HG03045 (cell line): ENCODE results near the gene PEX3.
"Not testable (repeated sequence)": the region's sequence is repeated elsewhere in the genome, so short reads cannot be mapped to it uniquely, and the experiment has no call there.

Source experiments
- ATAC-seq: cut with Tn5 transposase; IDR thresholded peaks from one replicate; pipeline ENCODE4 v1.9.1; 2021; ENCODE audit warnings: mild to moderate bottlenecking, moderate library complexity; ENCODE audit not compliant: unreplicated experiment

Gene PEX3

DNA sequence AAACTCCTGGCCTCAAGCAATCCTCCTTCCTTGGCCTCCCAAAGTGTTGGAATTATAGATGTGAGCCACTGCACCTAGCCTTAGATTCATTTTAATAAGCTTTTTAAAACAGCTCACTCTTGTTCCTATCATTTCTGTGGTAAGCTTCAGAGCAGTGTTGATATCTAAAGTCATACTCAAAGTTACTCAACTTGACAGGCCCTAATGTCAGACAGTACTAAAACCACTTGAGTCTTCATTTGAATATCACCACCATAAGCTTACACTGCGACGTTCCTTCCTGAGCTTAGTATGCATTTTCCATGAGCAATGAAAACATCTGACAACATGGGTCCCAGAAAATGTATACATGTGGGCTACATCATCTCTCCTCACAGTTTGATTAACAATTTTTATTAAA is 54.9 kb downstream of the PEX3 start:
- no peak for ATAC-seq

DNA sequence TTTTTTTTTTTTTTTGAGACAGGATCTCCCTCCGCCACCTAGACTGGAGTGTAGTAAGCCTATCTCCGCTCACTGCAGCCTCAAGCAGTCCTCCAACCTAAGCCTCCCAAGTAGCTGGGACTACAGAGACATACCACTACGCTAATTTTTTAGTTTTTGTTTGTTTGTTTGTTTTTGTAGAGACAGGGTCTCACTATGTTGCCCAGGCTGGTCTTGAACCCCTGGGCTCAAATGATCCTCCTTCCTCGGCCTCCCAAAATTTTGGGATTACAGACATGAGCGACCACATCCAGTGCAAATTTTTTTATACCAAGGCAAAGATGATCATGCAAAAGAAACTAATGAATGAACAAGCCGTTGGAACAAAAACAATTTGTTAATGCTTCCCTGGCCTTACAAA is 55.6 kb downstream of the PEX3 start:
- no peak for ATAC-seq

DNA sequence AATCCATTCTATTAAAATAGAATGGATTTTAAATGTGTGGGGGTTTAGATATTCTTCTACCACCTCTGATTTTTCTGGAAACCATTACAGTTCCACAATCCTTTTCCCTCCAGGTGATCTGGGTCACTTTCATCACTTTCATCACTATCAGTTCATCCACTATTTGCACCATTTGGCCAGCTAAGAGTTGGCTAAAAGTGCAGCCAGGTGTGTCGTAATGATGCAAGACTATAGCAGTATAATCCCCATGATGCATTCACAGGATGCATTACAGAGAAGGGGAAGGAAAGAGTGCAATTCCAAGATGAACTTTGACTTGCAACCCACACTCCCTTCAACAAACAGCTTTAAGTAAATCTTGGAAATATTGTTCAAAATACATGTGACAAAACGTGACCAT is 56.0 kb downstream of the PEX3 start:
- ATAC-seq: no peak

DNA sequence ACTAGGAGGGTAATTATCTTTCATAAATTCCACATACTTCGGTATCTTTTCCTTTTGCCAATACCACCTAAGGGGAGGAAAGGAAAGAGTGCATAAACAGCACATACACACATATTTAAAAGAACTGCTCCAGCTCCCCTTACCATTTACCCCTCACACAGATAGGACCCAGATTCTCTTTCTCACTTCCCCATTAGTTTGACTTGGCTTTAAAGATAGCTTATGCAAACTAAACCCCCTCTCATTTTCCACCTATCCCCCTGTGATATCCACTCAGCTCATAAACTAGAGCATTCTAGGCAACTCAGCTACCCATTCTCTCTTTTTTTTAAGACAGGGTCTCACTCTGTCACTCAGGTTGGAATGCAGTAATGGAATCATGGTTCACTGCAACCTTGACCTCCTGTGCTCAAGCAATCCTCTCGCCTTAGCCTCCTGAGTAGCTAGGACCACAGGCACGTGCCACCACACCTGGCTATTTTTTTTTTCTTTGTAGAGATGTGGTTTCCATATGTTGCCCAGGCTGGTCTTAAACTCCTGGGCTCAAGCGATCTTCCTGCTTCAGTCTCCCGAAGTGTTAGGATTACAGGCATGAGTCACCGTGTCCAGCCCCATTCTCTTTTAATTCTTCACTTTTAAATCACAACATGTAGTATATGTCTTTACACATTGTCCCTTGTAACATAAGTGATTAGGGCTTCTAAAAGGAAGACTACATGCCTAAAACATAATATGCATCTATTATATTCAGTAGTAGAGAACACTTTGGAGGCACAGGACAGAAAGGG is 56.9 kb downstream of the PEX3 start:
- peak; percentile 31 for ATAC-seq

DNA sequence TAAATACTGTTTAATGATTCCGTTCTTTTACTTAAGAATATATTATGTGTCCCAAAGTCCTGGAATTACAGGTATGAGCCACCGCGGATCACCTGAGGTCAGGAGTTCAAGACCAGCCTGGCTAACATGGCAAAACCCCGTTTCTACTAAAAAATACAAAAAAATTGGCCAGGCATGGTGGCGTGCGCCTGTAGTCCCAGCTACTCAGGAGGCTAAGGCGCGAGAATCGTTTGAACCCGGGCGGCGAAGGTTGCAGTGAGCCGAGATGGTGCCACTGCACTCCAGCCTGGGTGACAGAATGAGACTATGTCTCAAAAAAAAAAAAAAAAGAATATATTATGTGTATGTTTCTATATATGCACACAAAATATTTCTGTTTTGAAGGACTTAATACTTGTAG is 59.7 kb downstream of the PEX3 start:
- not testable (repeated sequence) for ATAC-seq

DNA sequence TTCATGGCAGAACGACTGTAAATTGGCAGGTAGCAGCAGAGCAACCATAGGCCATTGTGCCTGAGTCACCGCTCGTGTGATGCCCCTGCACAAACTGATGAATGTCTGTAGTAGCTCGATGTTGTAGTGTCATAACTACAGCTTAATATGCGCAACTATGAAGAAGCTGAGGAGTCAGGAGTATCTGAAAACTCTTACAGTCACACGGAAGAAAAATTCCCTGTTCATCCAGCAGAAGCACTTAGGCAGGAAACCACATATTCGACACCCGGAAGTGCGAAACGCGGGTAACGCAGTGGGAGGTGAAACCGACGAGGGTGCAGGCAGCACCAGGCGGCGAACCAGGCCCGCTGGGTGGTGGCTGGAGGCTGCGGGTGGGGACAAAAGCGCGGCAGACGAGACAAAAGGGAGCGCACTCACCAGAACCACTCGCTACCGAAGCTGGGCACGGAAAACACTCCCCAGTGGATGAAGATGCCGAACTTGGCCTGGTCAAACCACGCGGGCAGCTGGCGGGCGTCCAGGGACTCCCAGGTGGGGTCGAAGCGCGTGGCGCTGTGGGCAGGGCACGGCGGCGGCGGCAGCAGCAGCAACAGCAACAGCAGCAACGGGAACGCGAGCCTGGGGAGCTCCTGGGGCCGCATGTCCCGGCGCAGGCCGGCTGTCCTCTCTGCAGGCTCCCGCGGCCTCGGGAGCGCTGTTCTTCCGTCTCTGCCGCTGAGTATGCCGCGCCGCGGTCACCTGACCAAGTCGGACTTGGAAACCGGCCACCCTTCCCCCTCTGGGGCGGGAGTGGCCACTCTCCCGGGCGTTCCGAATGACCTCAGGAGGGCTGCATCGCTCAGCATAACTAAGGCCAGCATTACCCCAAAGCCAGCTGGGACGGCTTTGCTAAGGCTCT is 60.6 kb downstream of the PEX3 start, which contains the start of gene FUCA2:
Gene FUCA2, minus strand, starts transcription at position 730 of the 901 bp plus-strand sequence. Its CDS starts 86 bp downstream, at position 644.
- peak; percentile 77 for ATAC-seq

DNA sequence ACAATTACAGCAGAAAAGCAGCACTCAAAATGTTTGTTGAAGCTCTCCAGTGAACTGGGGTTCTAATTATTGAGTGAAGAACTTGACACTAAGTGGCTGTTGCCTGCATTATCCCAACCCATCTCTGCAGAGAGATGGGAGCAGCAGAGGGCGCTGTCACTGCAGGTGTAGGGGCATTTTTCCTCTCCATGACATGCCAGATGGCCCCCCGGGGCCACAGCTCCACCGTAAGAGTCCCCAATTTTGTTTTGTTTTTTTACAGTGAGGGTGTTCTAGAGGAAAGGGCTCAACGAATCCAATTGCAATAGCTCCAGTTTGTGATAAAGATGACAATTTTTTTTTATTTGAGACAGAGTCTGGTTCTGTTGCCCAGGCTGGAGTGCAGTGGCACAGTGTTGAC is 62.8 kb downstream of the PEX3 start:
- no peak for ATAC-seq

DNA sequence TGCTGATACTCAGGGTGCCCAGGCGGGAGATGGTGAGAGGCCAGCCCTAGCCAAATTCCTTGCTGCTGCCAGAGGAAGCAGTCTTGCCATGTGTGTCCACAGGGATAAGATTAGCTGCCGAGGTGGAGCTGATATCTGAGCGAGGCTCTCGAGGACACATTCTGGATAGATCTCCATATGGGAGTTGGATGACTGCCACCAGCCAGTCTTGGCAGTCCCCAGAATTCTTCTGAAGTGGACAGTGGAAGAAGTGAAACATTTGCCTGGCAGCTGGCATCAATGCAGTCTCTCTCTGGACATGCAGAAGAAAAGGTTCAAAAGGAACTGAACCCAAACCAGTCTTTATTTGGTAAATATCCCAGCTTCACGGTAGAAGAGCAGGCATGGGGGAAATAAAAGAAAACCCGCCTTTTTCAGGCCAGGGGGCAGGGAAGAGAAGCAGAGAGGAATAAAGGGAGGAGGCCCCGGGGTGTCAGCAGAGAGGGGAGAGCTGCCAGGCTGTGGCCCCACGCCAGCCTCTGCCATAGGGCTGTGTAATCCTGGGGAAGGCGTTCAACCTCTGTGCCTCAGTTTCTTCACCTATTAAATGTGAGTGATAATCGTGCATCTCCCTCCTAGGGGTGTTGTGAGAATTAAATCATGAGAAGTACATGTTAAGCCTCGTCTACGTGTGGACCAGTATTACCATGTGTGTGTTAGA is 64.6 kb downstream of the PEX3 start:
- ATAC-seq: no peak

DNA sequence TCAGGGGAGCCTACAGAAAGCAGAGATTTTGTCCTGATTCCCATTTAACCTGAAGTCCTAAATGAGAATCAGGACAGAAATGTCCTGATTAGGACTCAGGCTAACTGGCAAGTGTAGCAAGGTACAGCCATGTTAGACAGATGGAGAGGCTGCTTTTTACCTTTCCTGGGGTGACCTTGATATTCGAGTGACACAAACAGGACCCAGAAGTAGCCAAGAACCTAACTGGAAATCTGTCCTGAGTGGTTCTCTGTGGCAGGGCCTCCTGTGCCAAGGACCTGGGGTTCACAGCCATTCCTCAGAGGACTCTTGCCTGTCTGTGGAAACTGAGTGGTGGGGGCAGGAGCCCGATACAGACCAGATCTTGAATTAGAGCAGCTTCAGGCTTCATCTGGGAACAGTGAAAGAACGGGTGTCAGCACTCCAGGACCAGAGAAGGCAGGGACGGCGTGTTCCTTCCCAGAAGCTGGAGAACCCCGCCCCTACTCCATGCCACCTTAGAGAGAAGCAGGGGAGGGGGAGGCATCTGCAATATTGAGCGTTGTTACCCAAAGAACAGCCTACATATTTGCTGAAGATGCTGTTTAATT is 65.3 kb downstream of the PEX3 start:
- ATAC-seq: no peak

DNA sequence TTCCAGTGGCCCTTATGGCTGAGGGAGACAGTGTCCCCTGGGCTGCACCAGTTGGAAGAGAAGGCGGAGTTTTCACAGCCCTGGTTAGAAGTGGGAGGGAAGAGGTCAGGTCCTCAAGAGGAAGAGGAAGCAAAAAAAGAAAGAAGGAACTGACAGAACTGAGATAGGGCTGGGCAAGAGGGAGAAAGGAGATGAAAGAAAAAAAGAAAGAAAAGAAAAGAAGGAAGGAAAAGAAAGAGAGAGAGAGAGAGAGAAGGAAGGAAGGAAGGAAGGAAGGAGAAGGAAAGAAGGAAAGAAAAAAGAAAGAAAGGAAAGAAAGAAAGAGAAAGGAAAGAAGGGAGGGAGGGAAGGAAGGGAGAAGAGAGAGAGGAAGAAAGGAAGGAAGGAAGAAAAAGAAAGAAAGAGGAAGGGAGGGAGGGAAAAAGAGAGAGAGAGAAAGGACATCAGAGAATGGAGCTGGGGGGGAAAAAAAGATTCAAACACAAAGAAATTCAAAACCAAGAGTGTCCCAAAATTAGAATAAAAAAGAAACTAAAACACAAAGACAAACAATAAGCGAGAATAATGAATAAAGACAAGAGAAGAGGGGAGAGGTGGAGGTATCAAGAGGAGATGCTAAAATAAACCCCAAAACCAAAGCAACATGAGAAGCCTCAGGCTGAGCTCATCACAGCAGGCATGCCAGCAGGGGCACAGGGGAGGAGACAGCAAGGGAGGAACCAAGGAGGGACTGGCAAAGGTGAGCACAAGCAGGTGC is 66.3 kb downstream of the PEX3 start:
- ATAC-seq: no peak

DNA sequence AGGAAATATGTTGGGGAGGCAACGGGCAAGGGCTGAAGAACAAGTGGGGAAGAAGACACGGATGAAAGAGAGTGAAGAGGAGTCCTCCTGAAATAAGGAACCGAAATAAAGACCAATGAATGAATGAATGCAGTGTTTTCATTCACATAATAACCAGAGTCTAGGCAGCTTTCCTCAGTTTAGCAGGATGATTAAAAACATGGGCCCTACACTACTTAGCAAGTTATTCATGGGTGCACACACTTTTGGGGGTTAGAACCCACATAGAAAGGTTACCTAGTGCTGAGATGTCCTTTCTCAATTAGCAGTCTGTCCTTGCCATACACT is 66.8 kb downstream of the PEX3 start:
- no peak for ATAC-seq

DNA sequence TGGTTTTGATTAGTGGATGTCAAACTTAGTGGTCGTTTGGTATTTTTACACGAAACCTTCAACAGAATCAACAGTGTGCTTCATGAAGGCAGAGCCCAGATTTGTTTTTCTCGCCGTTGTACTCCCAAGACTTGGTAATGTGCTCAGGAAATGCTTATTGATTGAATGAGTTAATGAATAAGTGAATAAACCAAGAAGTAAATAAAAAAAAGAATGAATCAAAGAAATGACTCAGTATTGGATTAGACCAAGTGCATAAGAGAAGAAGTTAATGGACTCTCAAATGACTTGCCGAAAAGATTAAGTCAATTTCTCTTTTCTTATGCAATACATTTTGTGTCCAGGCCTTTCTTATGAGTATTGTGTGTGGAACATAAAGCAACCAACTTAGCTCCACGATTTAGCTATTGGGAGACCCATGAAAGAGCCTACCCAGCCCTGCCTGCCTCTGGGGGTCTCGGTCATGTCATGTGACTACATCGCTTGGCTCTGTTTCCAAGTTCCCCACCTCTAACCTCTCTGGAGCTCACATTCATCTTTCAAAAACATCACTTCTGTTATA is 71.5 kb downstream of the PEX3 start:
- no peak for ATAC-seq

DNA sequence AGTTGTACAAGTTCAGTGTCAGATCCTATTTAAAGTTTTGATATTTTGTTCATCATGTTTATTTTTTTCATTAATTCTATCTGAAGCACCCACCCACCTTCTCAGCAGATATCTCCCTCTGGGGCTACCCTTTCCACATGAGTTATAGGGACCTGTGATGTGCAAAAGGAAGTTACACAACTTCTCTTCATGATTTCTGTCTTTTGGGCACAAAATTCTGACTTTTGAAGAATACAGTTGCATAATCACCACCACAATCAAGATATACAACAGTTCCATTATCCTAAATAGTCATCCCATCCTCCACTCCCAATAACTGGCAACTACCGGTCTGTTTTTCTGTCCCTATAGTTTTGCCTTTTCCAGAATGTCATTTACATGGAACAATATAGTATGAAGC is 74.8 kb downstream of the PEX3 start:
- no peak for ATAC-seq

DNA sequence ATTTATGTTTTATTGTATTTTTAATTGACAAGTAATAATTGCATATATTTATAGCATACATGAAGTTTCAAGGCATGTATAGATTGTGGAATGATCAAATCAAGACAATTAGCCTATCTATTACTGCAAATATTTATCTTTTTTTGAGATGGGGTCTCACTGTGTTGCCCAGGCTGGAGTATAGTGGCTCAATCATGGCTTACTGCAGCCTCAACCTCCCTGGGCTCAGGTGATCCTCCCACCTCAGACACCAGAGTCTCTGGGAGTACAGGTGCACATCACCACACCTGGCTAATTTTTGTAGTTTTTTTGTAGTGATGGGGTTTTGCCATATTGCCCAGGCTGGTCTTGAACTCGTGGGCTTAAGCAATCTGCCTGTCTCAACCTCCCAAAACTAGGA is 77.1 kb downstream of the PEX3 start:
- no peak for ATAC-seq

DNA sequence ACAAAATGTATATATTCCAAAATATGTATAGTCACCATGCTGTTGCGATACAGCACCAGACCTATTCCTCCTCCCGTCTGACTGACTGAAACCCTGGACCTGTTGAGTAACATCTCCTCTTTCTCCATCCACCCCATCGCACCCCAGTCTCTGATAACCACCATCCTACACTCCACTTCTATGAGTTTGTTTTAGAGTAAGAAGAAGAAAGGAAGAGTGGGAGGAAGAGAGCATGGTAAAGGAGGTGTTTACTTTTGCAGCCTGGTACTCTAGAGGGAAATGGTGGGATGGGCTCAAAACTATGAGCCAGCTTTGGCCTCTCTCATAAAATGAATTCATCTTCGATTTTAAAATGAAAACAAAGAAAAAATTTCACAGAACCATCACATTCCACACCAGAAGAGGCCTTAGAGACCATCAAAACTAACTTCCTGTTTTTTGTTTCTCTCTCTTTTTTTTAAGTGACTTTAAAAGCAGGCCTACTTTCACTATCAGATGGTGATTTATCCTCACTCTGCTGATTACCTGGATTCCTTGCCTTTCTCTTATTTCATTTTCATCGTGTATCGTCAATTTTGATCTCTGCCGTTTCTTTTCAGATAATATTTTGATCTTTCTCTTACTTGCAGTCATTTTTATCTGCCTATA is 77.7 kb downstream of the PEX3 start:
- peak; percentile 71 for ATAC-seq

DNA sequence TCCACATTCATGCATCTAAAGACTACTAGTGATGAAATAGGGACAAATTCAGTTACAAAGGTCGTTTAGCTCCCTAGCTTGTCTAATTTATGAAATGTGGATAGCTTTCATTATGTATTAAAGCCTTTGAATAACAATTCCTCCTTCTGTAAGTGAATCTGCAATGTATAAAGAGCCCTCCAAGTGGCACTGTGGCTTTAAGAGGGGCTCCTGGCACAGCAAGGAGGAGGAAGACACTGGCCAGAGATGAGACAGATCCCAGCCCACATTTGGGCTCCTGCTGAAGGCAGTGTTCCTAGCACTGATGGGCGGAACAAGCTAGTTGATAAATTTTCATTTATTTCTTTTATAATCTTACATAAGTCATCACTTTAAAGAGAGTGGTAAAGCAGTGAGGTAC is 78.5 kb downstream of the PEX3 start:
- ATAC-seq: no peak

DNA sequence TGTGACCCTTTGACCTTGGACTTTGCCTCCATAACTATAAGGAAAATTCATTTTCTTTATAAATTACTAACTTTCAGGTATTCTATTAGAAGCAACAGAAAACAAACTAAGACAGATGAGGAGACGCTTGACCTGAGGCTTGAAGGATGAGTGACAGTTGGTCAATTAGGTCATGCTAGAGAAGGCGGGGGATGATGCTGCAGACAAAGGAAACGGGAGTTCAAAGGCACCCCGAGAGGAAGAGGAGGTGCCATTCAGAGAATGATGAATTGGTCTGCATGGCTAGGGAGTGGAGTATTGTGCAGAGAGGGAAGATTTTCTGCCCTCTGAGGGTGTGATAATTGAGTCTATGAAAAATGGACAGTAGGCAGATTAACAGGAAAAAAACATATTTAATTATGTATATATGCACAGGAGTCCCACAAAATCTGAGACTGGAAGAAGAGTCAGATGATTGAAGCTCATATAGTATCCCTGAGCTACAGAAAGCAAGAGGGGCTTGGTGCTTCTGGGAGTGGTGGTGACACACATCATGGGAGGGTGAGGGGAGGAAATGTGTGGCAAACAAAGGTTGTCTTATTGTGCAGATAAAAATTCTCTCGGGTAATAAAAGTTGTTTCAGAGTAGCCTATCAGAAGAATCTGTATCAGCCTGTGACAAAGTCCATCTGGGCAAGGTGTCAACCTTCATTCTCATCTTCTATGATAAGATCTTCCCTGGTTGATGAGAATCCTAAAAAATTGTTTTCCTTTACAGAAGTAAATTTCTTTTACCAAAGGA is 81.3 kb downstream of the PEX3 start:
- no peak for ATAC-seq

DNA sequence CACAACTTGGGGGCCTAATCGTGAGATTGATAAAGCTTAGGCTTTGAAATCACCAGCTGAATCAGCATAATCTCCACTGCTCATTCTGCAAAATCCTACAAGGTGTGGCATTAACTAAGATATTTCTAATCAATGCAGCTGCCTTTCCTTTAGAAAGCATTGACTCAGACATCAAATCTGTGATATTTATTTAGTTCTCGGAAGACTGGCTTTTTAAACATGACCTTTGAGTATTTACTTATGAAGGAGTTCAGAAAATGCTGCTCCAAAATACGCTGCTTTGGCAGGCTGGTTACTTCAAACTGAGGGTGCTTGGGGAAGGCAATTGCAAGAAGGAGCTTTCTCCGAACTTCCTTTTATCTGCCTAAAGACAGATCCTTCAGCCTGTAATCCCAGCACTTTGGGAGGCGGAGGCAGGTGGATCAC is 84.6 kb downstream of the PEX3 start:
- ATAC-seq: no peak

DNA sequence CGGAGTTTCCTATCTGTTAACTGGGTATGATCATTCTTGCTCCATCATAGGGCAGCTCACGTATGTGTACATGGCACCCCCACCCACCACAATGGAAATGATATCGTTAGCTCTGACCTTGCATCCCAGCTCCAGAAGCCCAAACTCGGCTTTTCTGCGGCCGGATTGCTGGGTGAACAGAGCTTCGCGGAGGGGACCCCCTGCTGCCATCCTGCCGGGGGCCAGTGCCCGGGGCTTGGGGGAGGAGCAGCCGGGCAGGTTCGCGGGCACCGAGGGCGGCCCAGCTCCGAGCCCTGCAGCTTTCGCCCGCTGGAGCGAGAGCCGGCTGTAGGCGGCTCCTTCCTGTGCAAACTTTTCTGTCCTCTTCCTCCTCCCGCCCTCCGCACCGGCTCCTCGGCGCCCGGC is 85.9 kb downstream of the PEX3 start:
- peak; percentile 75 for ATAC-seq
